Measurements from ENCODE around the gene CFAP206.

CFAP206 gene, protein sequence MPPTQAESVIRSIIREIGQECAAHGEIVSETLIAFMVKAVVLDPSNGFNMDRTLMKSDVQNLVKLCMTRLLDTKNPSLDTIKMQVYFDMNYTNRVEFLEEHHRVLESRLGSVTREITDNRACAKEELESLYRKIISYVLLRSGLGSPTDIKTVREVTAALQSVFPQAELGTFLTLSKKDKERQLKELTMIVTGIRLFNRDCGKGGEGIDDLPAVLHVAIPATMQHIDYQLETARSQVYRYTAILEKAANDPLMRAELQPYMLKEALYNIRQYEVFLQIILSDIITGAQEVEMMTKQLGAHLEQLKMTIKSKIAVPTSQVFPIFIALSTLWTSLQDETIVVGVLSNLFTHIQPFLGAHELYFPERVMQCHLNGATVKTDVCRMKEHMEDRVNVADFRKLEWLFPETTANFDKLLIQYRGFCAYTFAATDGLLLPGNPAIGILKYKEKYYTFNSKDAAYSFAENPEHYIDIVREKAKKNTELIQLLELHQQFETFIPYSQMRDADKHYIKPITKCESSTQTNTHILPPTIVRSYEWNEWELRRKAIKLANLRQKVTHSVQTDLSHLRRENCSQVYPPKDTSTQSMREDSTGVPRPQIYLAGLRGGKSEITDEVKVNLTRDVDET

DNA sequence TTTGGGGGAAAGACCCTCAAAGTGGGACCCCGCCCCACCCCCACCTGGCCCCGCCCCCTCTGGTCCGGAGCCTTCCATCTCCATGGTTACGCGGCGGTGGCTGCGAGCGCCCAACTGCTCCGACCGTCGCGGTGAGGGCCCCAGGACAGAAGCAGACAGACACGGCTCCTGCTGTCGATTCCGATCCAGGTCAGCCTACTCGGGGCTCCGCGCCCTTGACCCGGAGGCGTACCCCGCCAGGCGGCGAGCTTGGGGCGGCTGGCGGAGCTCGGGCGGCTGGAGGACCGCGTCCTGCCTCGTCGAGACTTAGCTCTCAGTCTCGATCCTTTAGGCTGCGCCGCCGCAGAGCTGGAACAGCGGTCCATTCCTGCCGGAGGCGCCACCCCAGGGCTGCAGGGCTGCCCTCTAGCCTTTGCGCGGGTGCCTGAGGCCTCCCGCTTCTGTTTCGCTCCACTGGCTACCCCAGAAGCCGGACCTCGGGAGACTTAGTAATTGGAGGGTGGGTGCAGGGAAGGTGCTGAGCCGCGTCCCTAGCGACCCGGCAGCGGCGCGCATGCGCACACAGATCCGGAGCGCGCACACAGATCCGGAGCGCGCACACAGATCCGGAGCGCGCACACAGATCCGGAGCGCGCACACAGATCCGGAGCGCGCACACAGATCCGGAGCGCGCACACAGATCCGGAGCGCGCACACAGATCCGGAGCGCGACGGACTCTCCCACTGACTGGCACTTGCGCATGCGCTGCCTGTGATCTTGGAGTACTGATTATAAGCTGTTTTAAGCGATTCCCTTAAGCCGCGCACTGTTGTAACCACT, at the start of gene CFAP206:
TSS of gene CFAP206 (plus strand) at position 72 of the 820 bp plus-strand sequence. CDS start 1,868 bp downstream, outside the sequence.
- peak; percentile 84 for DNase-seq

DNA sequence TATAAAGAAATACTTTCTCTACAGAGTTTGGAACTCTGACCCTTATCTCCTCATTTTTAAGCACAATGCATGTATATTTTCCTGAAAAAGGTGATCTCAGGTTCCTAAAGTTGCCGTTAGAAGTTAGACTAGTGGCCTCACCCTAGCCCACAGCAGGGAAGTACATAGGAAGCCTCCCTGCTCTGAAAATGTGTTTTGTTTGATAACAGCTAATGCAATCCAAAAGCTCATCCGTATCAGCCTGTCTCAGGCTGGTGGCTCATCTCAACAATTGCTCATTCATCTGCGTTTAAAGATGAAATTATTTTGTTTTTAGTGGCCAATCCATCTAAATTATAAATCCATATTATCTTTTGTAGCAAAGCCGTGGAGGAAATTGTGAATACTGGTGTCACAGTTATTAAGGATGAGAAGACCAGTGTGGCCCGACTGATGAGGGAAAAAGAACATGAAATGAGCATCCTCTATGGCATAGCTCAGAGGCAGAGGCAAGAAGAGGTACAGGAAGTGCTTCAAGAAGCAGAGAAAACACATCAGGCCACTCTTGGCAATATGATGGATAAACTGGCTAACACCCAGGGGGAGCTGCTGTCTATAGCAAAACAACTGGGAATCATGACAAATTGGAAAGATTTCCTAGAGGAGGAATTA, 43.0 kb upstream of the CFAP206 start:
- DNase-seq = no peak

DNA sequence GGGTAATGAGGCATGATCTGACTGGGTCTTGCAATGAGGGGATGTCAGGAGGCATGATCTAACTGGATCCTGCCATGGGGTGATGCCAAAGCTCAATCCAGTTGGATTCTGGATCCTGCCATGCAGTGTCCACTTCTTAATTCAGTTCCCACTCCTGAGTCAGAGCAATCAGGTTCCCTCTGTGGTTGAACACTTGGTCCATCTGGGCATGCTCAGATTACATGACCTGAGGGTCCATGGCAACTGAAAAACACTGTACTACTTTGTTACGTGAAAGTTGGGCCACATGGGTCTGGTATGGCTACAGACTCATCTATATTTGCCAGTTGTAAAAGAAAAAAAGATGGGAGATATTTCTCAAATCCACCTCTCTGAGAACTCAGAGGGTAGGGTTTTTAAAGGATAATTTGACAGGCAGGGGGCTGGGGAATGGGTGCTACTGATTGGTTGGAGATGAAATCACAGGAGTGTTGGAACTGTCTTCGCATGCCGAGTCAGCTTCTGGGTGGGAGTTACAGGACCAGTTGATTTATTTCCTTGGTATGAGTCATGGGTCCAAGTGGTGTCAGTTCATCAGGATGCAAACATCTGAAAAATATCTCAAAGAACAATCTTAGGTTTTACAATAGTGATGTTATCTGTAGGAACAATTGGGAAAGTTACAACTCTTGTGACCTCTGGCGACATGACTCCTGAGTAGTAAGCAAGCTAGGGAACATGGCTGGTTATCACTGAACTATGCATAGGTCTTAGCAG, 41.5 kb upstream of the CFAP206 start:
- DNase-seq = no peak

DNA sequence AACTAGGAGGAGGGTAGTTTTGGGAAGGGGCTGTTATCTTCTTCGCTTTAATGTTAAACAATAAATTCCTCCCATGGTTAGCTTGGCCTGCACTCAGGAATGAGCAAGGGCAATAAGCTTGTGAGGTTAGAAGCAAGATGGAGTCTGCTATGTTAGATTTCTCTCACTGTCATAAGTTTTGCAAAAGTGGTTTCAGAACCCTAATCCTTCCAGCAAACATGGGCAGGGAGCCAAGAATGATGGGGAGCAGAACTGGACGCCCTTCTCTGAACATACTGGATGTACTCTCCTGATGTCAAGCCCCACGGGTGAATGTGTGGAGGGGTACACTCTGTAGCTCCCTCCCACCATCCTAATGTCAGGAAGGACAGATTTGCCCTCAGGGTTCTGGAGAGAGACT, 40.9 kb upstream of the CFAP206 start:
- no peak for DNase-seq

DNA sequence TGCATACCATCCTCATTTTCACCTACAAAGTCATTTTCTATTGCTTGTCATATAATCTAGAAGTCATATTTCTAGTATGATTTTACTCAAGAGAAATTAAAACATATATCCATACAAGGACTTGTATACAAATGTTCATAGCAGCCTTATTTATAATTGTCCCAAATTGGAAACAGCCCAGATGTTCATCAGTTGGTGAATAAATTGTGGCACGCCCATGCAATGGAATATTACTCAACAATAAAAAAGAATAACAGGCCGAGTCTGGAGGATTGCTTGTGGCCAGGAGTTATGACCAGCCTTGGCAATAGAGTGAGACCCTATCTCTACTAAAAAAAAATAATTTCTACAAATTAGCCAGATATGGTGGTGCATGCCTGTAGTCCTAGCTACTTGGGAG, 34.4 kb upstream of the CFAP206 start:
- no peak for DNase-seq

DNA sequence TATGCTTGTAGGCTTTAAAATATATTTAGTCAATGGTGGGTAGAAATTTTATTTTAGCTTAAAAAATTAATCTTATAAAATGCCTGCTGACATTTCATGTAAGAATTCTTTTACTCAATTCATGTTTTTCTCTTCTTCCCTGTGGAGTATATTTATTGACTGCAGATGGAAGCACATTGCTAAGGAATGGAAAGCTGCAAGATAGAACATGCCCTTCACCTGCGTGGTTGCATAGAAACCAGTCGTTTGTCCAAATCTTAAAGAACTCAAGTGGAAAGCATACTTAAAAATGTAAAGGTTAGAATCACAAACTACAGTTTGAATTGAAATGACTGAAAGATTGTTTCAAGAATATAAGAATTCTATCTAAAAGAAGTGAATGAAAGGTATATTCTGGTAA, 32.5 kb upstream of the CFAP206 start:
- DNase-seq = no peak

DNA sequence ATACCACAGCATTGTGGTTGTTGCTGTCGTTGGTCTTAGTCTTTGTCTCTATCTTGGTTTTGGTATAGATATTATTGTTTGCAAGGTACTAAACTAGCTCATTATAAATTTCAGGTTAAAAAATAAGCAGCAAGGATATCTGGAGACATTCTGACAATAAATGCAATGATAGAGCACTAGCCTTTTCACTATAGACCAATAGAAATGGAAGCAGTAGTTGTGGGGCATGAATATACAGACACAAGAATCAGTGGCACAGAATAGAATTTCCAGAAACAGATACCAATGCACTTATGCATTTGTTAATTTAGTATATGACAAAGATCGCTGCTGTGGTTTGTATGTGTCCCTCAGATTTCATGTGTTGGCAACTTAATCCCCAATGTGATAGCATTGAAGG, 31.1 kb upstream of the CFAP206 start:
- no peak for DNase-seq

DNA sequence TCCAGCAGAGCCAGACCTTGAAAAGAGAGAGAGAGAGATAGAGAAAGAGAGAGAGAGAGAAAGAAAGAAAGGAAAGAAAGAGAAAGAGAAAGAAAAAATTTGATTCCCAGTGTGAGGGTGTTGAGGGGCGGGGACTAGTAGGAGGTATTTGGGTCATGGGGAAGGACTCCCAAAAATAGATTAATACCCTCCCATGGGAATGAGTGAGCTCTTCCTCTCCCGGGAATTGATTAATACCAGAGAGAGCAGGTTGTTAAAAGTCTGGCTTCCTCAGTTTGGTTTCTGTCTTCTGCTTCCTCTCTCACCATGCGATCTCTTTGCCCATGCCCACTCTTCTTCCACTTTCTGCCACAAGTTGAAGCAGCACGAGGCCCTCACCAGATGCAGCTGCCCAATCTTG, 28.8 kb upstream of the CFAP206 start:
- DNase-seq = peak; percentile 31

DNA sequence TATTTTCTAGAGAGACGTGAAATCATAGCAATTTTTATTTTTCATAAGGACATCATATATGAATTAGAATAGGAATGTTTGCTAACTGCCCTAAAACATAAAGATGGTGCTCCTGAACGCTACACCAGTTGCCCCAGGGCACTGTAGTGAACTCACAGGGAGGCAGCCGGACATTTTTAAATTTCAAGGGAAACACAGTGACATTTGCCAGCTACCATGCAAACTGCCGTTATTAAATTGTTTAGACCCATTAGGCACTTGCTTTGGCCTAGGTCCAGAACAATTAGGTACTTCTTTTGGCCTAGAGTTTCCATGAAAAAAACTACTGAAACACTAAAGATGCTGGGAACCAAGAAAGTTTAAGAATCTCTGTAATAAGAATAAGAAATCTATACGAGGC, 24.9 kb upstream of the CFAP206 start:
- DNase-seq = no peak

DNA sequence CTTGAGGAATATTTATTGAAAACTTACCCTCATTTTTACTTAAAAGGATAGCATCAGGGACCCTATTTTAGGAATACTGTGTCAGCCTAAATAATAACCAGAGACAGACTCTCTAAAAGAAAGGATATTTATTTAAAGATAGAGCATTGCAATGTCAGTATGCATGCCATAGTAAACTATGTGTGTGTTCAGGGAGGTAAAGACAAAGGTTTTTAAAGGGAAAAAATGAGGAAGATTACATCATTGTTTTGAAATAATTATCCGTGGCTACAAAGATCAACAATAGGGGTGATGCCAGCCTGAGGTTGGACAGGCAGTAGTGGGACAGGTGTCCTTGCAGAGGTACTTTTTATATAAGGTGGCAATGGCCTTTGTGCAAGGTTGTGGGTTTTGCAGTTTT, 23.7 kb upstream of the CFAP206 start:
- DNase-seq = no peak

DNA sequence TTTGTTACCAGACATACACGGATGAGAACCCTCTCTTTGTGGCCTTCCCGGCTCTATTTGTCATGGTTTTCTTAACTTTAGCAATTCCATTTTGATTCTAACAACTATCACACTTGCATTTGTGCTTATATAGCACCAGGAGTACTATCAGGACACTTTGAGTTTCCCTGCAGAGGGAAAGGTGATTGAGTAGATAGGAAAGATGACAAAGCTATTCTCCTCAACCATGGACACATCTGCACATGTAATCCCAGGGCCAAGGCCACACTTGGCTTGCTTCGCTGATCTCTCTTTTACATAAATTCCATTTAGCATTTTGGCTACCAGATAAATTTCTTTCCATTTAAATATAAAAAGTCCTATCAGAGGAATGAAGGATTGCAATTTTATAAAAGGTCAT, 23.3 kb upstream of the CFAP206 start:
- DNase-seq = no peak

DNA sequence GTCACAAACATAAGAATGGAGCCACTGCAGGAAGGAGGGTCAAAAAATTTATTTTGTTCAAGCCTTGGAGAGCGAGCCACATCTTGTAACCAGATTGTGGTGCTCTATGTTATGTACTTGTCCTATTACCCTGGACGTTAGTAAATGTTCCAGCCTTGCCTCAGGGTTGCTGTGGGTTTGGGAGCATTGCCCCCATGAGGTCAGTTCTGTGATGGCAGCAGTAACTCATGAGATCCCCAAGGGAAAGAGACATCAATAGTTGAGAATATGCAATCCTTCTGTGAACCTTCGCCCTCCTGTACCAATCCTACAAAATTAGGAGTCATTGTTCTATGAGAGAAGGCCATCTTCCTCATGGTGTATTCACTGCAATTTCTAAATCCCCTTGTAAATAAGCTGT, 16.4 kb upstream of the CFAP206 start:
- DNase-seq = no peak

DNA sequence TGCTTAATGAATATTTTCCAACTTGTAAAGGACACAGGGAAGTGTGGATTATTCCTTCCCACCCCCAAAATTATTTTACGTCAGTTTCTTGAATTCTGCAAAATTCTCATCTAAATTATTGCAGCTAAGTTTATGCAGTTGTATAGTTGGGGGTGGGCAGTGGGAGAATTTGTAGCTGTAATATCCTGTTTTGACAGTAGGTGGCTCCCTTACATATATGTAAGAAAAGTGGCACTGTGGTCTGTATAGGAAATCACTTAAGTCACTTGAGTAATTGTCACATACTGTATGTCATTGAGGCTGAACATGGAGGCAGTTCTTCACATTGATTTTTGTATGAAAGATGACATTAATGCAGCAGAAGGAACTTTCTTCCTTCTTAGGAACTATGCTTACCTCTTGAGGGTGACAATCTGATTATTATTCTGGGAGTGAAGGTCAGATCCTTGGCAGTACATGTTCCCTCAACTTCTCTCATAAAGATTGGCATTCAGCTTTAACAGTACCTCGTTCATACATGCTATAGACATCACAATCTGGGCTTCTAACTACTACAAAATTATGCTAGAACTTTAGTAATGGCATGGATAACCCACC, 14.6 kb upstream of the CFAP206 start:
- DNase-seq = peak; percentile 85

DNA sequence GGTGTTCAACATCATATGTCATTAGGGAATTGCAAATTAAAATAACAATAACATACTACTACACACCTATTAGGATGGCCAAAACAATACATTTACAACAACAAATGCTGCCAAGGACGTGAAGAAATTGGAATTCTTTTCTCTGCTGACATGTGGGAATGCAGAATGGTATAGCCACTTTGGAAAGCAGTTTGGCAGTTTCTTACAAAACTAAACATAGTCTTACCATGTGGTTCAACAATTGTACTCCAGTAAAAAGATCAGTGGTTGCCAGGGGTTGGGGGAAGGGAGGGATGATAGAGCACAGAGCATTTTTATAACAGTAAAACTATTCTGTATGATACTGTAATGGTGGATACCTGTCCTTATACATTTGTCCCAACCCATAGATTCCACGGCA, 12.3 kb upstream of the CFAP206 start:
- DNase-seq = no peak

DNA sequence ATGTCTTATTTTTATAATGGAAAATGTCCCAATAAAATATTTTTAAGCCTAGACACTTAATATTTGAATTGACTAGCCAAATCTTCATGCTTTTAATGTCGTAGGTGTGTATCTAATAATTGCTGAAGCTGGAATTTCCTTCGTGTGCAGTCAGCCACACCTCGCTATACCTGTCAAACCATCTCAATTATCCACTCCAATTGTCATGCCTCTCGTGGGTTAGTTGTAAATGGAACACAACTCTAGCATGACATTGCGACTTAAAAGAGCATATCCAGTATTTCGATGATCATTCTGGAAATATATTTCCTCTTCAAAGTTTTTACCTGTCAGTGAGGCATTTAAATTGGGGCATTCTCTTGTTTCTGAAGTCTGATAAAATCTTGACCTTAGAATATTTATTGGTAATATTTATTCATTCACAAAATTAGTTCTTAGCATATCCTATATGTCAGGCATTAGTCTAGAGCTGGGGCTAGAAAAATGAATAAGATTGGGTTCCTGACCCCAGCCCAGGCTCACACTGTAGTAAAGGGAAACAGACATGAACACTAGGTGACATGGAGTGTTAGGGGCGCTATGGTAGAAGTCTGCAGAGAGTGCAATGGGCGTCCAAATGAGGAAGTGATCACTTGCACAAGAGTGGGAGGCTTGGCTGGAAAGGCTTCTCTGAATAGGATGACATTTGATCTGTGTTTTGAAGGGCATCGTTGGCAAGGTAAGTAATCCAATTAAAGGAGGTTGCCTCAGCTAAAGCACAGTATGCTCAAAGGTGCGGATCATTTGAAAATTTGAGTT, 11.0 kb upstream of the CFAP206 start:
- DNase-seq = peak; percentile 56

DNA sequence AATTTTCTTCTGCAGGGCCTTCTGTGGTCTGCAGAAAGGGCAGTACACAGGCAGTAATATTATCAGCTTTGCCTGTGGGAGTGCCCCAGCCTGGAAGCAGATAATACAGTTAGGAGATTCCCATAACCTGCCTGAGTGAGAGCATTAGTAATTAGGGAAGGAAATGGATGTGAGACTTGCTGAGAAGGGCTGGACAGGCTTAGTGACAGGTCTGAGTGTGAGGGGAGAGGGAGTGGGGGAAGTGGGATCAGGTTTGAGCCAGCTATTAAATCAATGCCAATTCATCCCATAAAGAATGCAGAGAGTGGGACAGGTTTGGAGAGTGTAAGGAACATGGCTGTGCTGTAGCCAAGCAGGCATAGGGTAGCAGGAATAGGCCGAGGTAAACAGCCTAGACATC, 10.1 kb upstream of the CFAP206 start:
- DNase-seq = no peak

DNA sequence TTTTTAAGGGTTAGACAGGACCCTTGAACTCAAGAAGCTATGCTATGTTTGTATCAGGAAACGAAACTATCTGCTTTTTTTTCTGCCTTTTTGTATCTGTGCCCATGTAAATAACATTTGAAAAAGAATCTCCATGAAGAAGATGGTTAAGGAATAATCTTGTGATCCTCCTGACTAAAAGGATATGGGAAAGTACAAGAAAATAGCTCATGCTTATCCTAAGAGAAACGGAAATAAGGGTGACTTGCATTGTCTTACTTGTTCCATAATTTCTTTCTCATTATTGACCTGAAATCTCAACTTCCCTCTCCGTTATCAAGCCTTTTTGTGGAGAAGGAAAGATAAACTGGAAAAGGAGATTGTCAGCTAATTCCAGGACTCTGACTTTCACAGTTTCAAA, 5.9 kb upstream of the CFAP206 start:
- no peak for DNase-seq

DNA sequence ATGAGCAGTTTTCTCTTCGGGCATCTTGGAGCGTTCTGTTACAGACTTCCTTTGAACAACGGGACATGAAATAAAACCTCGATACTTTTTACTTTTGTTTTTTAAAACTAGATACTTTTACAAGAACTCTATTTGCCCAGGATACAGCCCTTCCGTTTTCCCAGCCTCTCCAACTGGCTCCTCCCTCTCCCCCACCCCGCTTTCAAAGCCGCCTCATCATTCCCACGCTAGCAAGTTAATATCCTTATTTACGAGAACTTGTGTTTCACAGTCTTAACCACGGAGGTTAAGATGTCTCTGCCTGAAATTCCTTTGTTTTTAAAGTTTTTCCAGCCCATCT, 241 bp upstream of the CFAP206 start:
- DNase-seq = peak; percentile 45

DNA sequence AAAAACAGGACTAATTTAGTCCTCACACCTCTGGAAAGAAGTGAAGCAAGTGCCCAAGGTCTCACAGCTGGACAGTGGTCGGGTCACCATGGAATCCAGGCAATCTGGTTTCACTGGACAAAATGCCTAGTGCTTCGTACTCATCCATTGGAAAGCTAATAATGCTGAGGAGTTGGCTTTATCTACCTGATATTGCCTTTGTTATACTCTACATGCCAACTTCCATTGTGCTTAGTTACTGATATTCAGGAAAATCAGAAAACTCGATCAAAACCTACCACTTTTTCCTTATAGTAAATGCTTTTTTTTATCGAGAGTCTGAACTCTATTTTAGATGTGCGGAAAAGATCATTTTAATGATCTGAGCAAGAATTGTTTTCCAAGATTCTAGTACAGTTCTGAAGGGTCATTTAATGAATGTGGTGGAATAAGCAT, 966 bp downstream of the CFAP206 start:
- no peak for DNase-seq

DNA sequence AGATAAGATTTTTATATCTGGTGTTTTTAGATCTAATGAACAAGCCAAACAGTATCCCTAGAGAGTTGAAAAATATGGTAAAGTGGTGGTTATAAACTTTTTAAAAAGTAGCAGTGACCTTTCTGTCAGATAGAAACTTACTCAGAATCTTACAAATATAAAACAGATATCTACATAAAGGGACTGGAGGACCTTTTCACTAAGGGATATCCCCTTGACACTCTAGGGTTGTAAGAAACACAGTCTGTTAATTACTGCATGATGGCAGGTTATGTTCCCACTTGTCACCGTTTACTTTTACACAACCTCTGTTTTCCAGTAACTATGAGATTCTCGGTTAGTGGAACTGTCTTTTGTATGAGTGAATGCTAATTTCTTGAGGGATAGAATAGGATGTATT, 11.5 kb downstream of the CFAP206 start:
- DNase-seq = no peak

DNA sequence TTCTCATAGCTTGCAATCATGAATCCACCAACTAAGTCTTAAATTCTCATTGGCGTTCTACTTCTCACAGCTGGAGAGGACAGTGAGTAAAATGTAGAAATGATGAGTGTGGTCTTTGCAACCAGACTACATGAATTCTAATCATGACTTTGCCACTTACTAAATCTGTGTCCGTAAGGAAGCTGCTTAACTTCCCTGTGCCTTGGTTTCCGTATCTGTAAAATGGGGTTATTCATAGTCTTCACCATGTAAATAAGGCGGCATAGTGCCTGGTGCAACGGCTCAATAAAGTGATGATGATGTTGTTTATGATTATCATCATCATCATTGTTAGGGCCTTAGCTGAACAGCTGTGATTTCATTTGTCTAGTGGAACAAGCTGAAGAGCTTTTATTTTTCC, 12.6 kb downstream of the CFAP206 start:
- no peak for DNase-seq
